Stimulated activated CD4-positive, alpha-beta T cell treated with anti-CD3 and anti-CD28 coated beads, Interleukin-12 subunit alpha, Interleukin-12 subunit beta, amount 100 ng/mL, for 4 hours (primary cell): ENCODE results near the gene PHAX.
"Not testable (repeated sequence)": the region's sequence is repeated elsewhere in the genome, so short reads cannot be mapped to it uniquely, and the experiment has no call there.

Experiments
- DNase-seq: peaks from one replicate; pipeline ENCODE4 v3.0.0-alpha.2; 2020

Gene PHAX

GRCh38 chr5:126605525-126605924, 4.8 kb downstream of the PHAX start:
- no peak for DNase-seq

- DNase-seq = no peak
Observed at GRCh38 chr5:126610160-126610559, 9.4 kb downstream of the PHAX start.

- DNase-seq = no peak
Observed at GRCh38 chr5:126610616-126611015, 9.9 kb downstream of the PHAX start.

- no peak for DNase-seq
Observed at GRCh38 chr5:126613941-126614592, 13.3 kb downstream of the PHAX start.

- no peak for DNase-seq
Observed at GRCh38 chr5:126615286-126615685, 14.5 kb downstream of the PHAX start.

- not testable (repeated sequence) for DNase-seq
Observed at GRCh38 chr5:126617603-126618002, 16.9 kb downstream of the PHAX start.

GRCh38 chr5:126619781-126620180, 19.0 kb downstream of the PHAX start:
- DNase-seq = no peak

GRCh38 chr5:126624534-126624933, 23.8 kb downstream of the PHAX start:
- no peak for DNase-seq

GRCh38 chr5:126628102-126628501, 27.4 kb downstream of the PHAX start:
- DNase-seq = no peak

GRCh38 chr5:126631920-126632319, 31.2 kb downstream of the PHAX start:
- DNase-seq = no peak

- no peak for DNase-seq
Observed at GRCh38 chr5:126633552-126633951, 32.8 kb downstream of the PHAX start.

GRCh38 chr5:126635585-126635984, 34.8 kb downstream of the PHAX start:
- no peak for DNase-seq

GRCh38 chr5:126636956-126637355, 36.2 kb downstream of the PHAX start:
- DNase-seq = no peak

GRCh38 chr5:126640866-126641265, 40.1 kb downstream of the PHAX start:
- DNase-seq = no peak

GRCh38 chr5:126641387-126641786, 40.6 kb downstream of the PHAX start:
- no peak for DNase-seq

- no peak for DNase-seq
Observed at GRCh38 chr5:126645132-126645531, 44.4 kb downstream of the PHAX start.

- DNase-seq = no peak
Observed at GRCh38 chr5:126647071-126647470, 46.3 kb downstream of the PHAX start.

- DNase-seq = no peak
Observed at GRCh38 chr5:126648471-126648870, 47.7 kb downstream of the PHAX start.

GRCh38 chr5:126649057-126649456, 48.3 kb downstream of the PHAX start:
- not testable (repeated sequence) for DNase-seq

- DNase-seq = not testable (repeated sequence)
Observed at GRCh38 chr5:126649709-126650108, 49.0 kb downstream of the PHAX start.

GRCh38 chr5:126650463-126650862, 49.7 kb downstream of the PHAX start:
- DNase-seq = no peak

GRCh38 chr5:126651013-126651577, 50.3 kb downstream of the PHAX start:
- DNase-seq = no peak

GRCh38 chr5:126656401-126657007, 55.8 kb downstream of the PHAX start:
- DNase-seq = peak; percentile 7

- no peak for DNase-seq
Observed at GRCh38 chr5:126658561-126658960, 57.8 kb downstream of the PHAX start.
